GM21381 (cell line): ENCODE results near the gene PDZD2.
"Not testable (repeated sequence)": the region's sequence is repeated elsewhere in the genome, so short reads cannot be mapped to it uniquely, and the experiment has no call there.

Experiments
- ATAC-seq: cut with Tn5 transposase; IDR thresholded peaks from one replicate; pipeline ENCODE4 v1.9.1; 2021; ENCODE audit warnings: mild to moderate bottlenecking, moderate library complexity; ENCODE audit not compliant: unreplicated experiment

The PDZD2 gene

GRCh38 chr5:31767335-31768031 lies 128.6 kb downstream of the PDZD2 start:
- no peak for ATAC-seq

- no peak for ATAC-seq
Observed at GRCh38 chr5:31768046-31768445, 129.1 kb downstream of the PDZD2 start.

GRCh38 chr5:31768784-31769183 lies 129.9 kb downstream of the PDZD2 start:
- ATAC-seq, result no peak

- no peak for ATAC-seq
Observed at GRCh38 chr5:31769530-31769929, 130.6 kb downstream of the PDZD2 start.

- no peak for ATAC-seq
Observed at GRCh38 chr5:31770132-31770720, 131.3 kb downstream of the PDZD2 start.

GRCh38 chr5:31770998-31771397 lies 132.1 kb downstream of the PDZD2 start:
- peak; percentile 81 for ATAC-seq

- ATAC-seq, result peak; percentile 33
Observed at GRCh38 chr5:31771500-31771899, 132.6 kb downstream of the PDZD2 start.

- not testable (repeated sequence) for ATAC-seq
Observed at GRCh38 chr5:31776294-31776693, 137.4 kb downstream of the PDZD2 start.

GRCh38 chr5:31776976-31777651 lies 138.2 kb downstream of the PDZD2 start:
- ATAC-seq, result no peak

GRCh38 chr5:31781772-31782171 lies 142.8 kb downstream of the PDZD2 start:
- no peak for ATAC-seq

- ATAC-seq, result no peak
Observed at GRCh38 chr5:31783086-31783645, 144.2 kb downstream of the PDZD2 start.

- ATAC-seq, result no peak
Observed at GRCh38 chr5:31783731-31784130, 144.8 kb downstream of the PDZD2 start.

- no peak for ATAC-seq
Observed at GRCh38 chr5:31786090-31786631, 147.2 kb downstream of the PDZD2 start.

GRCh38 chr5:31794009-31794408 lies 155.1 kb downstream of the PDZD2 start:
- ATAC-seq, result no peak

- ATAC-seq, result no peak
Observed at GRCh38 chr5:31798168-31798567, 159.2 kb downstream of the PDZD2 start.

GRCh38 chr5:31800351-31800750 lies 161.4 kb downstream of the PDZD2 start:
- no peak for ATAC-seq

GRCh38 chr5:31805785-31806400 lies 167.0 kb downstream of the PDZD2 start:
- ATAC-seq, result no peak

- no peak for ATAC-seq
Observed at GRCh38 chr5:31806561-31806960, 167.6 kb downstream of the PDZD2 start.

- no peak for ATAC-seq
Observed at GRCh38 chr5:31807789-31808540, 169.0 kb downstream of the PDZD2 start.
